SW 1271 (cell line): ENCODE measurements around the gene VENTX.

Source experiments
- DNase-seq, 2 experiments: peaks; one replicate each; lab custom pipeline; 2025; lab: John Stamatoyannopoulos, UW

Gene VENTX, protein sequence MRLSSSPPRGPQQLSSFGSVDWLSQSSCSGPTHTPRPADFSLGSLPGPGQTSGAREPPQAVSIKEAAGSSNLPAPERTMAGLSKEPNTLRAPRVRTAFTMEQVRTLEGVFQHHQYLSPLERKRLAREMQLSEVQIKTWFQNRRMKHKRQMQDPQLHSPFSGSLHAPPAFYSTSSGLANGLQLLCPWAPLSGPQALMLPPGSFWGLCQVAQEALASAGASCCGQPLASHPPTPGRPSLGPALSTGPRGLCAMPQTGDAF

DNA sequence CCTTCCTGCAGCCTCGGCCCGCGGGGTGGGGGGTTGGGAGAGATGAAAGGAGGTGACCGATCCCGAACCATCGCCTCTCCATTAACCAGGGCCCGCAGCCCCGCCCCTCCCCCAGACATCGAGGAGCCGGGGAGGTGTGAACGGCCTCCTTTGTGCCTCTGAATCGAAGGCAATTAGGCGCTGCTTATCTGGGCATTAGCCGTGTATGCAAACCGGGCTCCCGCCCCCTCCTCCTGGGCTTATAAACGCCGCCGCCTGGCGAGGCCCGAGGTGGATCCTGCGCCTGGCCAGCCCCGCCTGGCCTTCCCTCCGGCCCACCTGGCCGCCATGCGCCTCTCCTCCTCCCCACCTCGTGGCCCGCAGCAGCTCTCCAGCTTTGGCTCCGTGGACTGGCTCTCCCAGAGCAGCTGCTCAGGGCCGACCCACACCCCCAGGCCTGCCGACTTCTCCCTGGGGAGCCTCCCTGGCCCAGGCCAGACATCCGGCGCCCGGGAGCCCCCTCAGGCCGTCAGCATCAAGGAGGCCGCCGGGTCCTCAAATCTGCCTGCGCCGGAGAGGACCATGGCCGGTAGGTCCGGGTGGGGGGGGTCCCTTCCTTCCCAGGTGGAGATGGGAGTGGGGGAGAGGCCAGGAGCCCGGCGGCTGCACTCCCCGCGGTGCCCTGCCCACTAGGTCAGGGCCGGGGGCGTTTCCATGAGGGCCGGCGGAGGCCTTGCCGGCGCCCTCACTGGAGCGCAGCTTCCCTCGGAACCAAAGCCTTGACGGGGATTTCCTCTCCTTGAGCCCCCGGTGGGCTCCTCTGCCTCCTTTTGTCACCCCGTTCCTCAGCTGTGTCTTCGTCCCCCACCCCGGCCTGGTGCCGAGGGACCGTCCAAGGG lies at the start of gene VENTX:
TSS of gene VENTX (plus strand) at position 268 of the 878 bp plus-strand sequence. CDS start at position 328, 60 bp downstream.
- DNase-seq: no peak

DNA sequence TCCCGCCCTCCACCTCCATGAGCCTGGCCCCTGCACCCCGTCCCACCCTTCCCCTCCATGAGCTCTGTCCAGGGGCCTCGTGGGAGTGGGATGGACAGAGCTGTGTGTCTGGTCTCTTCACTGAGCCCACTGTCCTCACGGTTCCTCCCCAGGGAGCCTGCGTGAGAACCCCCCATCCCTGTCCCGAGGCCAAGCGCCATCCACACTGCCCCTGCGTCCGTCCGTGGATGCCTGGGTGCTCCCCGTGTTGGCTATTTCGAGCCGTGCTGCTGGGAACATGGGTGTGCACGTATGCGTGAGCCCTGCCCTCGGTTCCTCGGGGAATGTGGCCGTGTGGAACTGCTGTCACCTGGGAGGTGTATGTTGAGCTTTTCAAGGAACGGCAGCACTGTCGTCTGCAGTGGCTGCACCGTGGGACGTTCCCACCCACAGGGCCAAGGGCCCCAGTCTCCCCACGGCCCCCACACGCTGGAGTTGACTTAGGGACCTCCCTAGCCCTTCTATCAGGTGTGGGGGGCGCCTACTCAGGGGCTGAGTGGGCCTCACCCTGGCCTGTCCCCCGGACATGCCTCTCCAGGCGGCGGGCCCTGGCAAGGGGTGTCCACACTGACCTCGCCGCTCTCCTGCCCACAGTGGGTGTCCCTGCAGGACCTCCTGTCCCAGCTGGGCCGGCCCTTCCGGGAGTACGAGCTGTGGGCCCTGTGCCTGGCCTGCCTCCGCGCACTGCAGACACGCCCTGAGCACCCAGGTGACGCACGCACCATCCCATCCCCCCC lies 49.6 kb upstream of the VENTX start:
- DNase-seq: no peak

DNA sequence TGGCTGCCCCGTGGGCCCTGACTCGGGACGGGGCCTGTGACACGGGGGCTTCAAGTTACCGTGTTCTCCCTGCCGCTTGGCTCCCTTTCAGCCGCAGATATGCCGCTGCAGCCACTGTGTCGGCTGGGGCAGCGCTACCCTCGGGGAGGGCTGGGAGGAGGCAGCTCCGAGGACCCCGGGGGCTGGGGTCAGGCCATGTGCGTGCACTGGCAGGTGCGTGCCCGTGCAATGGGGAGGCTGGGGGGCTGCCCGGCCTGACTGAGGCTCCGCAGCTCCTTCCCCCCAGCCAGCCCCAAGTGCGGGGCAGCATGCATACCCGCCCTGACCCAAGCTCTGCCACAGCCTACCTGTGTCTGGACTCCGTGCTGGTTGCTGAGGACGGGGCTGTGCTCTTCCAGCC lies 48.4 kb upstream of the VENTX start:
- no peak for DNase-seq

DNA sequence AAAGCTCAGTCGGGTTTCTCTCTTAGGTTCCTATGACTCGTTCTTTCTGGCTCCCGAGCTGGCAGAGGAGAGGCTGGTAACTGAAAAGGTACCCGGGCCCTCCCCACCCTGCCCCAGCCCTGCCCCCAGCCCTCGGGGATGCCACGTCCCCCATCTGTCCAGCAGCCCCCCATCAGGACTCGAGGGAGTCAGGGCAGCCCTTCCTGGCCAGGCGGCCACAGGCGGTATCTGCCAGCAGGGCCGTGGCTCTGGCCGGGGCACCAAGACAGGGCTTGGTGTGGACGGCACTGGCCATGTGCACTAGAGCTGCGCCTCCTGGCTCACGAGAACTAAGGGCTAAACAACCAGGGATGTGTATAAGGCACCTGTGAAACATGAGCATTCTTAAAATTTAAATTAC lies 47.9 kb upstream of the VENTX start:
- no peak for DNase-seq

DNA sequence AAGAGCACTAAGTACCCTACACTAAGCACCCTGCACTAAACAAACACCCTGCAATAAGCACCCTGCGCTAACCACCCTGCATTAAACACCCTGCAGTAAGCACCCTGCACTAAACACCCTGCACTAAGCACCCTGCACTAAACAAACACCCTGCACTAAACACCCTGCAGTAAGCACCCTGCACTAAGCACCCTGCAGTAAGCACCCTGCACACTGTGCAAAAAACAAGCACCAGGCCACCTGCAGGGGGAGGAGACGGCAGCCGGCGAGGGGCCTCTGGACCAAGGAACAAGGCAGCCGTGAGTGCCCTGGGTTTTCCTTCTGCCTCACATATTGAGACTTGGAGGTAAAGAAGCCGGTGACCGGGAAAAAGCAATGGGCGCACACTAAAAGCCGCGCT lies 47.4 kb upstream of the VENTX start:
- no peak for DNase-seq

DNA sequence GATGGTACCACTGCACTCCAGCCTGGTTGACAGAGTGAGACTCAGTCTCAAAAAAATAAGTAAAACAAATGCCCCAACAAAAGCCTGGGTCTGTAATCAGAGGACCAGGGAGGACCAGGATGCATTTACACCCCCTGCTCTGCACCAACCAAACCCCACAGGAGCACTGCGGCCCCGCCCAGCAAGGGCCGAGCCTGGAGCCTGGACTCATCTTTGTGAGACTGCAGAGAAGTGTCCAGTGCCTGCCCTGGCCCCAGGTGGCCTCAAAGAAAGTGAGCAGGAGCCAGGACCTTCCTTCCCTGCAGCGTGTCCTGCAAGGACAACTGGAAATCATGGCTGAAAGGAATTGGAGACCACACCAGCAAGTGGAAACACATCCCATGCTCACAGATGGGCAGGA lies 46.0 kb upstream of the VENTX start:
- DNase-seq: no peak

DNA sequence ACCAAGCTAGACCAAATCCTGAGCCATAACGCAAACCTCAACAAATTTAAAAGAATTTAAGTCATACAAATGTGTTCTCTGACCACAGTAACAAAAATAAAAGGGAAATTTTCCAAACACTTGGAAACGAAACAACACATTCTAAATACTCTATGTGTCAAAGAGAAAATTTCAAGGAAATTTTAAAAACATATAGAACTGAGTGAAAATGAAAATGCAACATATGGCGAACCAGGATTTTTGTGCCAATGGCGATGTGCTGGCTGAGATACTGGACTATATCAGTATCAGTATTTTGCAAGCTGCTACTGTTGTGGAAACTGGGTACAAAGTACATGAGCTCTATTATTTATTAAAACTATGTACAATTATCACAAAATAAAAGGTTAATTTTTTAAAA lies 43.5 kb upstream of the VENTX start:
- no peak for DNase-seq

DNA sequence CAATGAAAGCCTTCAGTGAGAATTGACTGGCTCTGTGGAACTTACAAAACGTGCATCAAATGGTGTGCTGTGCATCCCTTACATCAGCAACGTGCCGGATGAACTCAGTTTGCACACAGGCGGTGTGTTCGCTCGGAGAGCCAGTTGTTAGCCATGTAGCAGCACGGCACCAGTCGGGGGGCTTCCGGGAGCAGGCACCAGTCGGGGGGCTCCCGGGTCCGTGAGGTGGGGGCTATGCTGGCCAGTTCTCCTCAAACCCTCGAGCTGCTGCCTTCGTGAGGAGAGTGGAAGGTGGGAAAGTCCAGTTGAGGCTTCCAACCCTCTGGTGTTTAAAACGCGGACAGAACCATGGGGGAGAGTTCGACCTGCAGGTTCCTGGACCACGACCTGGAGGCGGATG lies 42.6 kb upstream of the VENTX start:
- DNase-seq: no peak

DNA sequence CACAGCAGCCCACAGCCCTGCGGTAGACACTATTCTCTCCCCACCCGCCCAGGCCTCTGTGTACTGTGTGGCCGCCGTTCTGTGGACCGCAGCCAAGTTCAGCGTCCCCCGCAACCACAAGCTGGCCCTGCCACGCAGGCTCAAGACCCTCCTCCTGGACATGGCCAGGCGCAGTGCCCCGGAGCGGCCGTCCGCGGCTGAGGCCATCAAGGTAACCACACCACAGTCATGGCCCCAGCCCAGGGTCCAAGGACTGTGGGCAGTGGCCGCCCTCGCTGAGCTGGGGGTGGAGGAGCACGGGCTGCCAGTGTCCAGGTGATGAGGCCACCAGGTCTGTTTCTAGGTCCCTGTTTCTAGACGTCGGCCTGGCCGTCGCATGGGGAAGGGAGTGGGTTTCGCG lies 42.0 kb upstream of the VENTX start:
- no peak for DNase-seq

DNA sequence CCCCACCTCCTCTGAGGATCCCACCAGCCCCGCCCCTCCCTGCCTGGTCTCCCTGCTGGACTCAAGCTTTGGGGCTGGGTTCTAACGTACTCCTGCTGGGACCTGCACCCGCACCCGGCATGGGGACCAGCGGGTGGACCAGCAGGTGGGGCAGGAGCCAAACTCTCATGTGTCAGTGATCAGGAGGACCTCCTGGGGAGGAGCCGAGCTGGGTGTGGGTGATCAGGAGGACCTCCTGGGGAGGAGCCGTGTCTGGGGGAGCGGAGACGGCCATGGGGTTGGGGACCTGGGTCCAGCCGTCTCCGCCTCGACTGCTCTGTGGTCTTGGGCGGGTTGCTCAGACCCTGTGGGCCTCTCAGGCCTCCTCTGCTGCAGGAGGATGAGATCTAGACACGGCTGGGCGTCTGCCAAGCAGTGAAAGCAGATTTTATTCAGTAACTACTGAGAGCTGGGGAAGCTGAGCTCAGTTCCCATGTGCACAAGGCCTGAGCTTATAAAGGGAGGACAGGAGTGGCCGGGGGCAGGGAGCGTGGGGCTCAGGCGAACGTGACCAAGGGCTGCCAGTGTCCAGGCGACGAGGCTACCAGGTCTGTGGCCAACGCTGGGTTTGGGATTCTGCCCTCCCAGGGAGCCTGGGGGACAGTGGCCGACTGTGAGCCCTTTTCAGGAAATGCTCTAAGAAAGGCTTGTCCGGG lies 41.3 kb upstream of the VENTX start:
- DNase-seq: no peak

DNA sequence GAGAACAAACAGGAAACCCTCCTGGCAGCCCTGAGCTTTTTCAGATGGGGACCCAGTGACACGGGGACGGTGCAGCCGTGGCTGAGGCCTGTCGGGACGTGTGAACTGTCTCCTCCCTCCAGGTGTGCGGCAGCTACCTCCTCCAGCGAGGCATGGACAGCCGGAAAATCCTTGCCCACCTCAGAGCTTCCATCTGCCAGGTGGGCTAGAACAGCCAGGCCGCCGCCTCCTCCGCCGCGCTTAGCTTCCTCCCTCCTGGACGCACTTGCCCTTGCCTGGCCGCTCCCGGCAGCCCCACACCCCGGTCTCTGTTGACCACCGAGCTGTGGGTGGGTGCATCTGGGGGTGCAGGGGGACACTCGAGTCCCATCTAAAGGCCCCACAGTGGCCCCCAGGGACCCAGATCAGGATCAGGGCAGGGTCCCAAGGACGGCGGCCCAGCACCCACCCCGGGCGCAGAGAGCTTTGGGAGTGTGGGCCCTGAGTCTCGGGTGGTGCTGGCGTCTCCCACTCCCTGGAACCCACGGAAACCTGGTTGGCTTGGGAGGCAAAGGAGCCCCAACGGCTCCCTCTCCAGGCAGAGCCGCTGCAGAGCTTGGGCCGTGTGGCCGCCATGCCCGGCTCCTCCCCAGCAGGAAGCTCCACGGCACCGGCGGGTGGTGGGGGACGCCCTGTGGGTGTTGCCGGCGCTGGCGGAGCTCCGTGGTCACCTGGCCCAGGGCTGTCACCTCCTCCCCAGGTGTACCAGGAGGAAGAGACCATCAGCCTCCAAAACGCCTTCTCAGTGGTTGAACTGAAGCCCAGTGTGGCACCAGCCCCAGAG lies 40.5 kb upstream of the VENTX start:
- DNase-seq: no peak

DNA sequence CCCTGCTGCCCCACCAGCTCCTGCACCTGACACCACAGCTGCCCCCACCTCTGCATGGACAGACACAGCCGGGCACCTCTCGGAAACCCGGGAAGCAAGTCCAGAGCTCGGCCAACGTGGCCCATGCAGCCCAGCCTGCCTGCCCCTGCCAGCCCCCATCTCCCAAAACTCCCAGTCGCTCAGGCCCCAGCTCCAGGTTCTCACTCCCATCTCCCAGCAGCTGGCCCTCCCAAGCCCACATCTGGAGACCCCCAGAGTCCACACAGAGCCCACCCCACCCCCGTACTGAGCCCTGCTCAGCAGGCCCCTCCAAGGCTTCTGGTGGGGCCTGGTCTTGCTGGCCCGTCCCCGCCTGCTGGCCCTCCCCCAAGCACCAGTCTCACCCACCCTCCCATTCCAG lies 39.9 kb upstream of the VENTX start:
- no peak for DNase-seq

DNA sequence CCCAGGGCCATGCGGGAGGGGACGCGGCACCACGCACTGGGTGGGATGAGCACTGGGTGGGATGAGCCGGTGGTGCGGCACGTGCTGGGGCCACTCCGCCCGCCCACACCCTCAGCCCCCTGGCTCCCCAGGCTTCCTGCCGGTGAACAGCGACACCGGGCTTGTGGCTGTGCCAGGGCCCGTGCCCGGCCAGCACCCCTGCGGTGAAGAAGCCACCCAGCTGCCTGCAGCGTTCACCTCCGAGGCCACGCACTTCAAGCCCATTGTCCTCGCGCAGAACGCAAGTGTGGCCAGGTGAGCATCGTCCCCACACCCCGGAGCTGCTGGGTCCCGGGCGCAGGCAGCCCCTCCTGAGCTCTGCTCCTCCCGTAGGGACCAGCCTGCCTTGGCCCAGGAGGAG lies 39.4 kb upstream of the VENTX start:
- no peak for DNase-seq

DNA sequence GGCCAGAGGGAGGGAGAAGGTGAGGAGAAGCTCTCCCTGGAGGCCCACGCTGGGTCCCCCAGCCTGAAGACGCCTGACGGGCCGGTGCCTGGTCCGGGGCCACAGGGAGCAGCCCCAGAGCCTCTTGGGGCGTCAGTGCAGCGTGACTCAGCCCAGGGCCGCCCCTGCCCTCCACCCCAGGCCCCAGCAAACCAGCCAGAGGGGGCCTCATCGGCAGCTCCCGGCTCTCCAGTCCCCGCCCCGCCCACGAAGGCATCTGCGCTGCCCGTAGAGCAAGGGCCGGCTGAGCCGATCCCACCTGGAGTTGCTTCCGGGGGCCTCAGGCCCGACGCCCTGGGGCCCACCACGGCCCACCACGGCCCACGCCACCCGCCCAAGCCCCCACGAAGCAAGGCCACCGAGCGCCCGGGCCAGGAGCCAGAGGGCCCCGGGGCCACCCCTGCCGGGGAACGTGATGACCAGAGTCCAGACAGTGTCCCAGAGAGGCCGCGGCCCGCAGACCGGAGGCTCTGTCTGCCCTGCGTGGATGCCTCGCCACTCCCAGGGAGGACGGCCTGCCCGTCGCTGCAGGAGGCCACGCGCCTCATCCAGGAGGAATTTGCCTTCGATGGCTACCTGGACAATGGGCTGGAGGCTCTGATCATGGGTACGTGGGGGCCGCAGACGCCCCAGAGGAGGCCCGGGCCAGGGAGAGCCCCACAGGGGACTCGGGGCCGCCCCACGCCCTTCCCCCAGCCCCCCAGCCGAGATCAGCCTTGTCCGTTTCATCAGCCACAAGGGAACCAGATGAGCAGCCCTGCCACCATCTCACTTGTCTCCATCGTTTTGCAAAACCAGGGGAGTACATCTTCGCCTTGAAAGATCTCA lies 38.8 kb upstream of the VENTX start:
- no peak for DNase-seq

DNA sequence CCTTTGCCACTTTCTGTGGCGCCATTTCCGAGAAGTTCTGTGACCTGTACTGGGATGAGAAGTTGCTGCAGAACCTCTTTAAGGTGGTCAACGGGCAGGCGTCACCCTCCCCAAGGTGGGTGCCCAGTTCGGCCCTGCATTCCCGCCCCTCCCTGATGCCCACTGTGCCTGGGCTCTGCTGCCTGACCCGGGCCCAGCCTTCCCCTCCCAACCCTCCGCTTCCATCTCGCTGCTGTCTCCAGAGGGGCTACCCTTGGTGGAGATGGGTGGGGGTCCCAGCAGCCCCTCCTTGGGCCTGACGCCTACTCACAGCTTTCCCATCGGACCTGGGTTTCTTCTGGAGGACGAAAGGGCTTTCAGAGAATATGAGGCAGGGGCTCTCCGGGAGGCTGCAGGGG lies 38.2 kb upstream of the VENTX start:
- DNase-seq: no peak

DNA sequence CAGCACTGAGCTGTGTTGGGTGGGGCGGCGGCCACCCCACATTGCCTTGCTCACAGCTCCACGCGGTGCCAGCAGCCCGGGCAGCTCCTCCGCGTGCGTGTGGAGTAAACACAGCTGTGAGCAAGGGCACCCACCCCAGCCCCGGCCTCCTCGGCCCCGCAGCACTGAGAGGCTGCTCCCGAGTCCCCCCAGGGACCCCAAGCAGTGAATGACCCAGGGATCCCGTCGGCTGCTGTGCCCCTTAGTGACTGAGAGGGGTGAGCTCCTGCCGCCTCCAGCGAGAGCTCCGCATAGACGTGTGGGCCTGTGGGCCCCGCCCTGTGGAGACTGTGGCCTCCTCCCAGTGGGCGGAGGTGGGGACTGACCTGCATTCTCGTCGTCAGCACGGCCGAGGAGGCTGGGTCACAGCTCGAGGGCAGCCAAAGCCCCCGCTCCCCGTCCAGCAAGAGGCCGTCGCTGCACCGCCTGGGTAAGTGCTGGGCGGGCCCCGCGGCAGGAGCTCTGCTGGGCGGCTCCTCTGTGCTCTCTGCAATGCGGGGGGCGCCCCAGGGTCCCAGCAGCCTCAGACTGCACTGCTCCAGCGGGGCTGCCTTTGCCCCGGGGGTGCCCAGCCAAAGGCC lies 37.6 kb upstream of the VENTX start:
- DNase-seq: no peak

DNA sequence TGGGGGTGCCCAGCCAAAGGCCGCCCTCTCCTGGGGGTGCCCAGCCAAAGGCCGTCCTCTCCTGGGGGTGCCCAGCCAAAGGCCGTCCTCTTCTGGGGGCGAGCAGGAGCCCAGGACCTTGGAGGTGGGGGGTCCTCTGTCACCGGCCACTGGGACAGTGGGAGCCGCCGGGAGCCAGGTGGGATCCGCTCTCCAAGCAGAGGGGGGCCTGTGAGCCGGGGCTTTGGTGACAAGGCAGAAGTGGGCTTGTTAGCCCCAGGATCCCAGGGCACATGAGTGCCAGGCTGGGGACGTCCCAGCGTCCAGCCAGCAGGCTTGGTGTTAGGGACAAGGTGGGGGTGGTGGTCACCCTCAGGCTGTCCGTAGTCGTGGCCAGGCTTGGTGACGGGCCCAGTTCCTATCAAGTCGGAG lies 37.0 kb upstream of the VENTX start:
- DNase-seq: no peak

DNA sequence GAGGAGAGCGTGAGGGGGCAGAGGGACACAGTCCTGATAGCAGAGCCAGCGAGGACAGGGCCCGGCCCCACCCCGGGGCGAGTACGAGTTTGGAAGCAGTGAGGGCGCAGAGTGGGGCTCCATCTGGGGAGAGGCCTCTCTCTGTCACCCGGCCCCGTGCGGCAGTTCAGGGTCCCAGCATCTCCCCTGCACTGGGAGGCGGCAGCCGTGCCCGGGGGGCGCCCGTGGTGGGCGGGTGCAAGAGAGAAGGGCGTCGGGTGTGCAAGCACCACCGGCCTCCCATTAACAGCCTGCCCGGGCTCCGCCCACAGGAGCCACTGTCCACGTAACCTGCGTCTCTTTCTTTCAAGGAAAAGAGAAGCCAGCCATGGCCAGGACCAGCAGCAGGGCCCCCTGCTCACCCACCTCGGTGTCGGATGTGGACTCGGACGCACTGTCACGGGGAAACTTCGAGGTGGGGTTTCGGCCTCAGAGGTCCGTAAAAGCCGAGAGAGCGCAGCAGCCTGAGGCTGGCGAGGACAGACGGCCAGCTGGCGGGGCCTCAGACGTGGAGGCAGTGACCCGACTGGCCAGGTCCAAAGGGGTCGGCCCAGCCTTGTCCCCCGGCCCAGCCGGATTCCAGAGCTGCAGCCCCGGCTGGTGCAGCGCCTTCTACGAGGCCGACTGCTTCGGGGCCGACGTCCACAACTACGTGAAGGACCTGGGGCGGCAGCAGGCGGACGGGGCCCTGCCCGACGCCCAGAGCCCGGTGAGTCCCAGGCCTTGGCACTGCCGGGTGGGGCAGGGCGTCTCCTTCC lies 36.3 kb upstream of the VENTX start:
- no peak for DNase-seq
